Peyer's patch (tissue), 4 donors: ENCODE results near the gene TNFRSF11A. TPM values are rescaled to one million over a fixed set of nuclear protein-coding genes. Genes with fewer than 3 reads are reported as not detected.

Source experiments
- DNase-seq, 3 donors: peaks; one replicate each; pipeline ENCODE4 v3.0.0-alpha.2; 2017 to 2019
- H3K27ac ChIP-seq, 4 donors: fragments of 200-600 bp; sonication (generic); one replicate each; pipeline ENCODE4 v1.5.1; 2016 to 2019
- H3K27me3 ChIP-seq, 2 donors: fragments of 200-600 bp; sonication (generic); one replicate each; pipeline ENCODE4 v1.5.1; 2019
- H3K36me3 ChIP-seq, 3 donors: fragments of 200-600 bp; sonication (generic); one replicate each; pipeline ENCODE4 v1.5.1; 2016 to 2019
- H3K4me1 ChIP-seq, 4 donors: fragments of 200-600 bp; sonication (generic); one replicate each; pipeline ENCODE4 v1.5.1; 2016 to 2019
- H3K4me3 ChIP-seq, 4 donors: fragments of 200-600 bp; sonication (generic); 1 replicate in 3 of 4; 2 replicates in 1 of 4; pipeline ENCODE4 v1.5.1; 2016 to 2019; ENCODE audit warnings: mild to moderate bottlenecking in 1 of 4
- H3K9me3 ChIP-seq, 4 donors: fragments of 200-600 bp; sonication (generic); one replicate each; pipeline ENCODE4 v1.5.1; 2016 to 2019; ENCODE audit warnings: mild to moderate bottlenecking in 1 of 4
- CTCF ChIP-seq, 6 experiments: fragments of 450-650 bp in 4 of 6; fragments of 200-600 bp in 2 of 6; sonication (generic) in 1 of 6; IDR thresholded peaks; one replicate each; pipeline ENCODE4 v1.5.1; 2017 to 2019; ENCODE audit warnings: antibody characterized with exemption in 6 of 6, mild to moderate bottlenecking in 3 of 6, moderate library complexity in 1 of 6
- POLR2A ChIP-seq, 2 donors: fragments of 450-650 bp; IDR thresholded peaks; one replicate each; pipeline ENCODE4 v1.5.1; 2017; ENCODE audit warnings: antibody characterized with exemption in 2 of 2, mild to moderate bottlenecking in 2 of 2, moderate library complexity in 2 of 2
- total RNA-seq, 4 donors: library from RNA; depleted of rRNA; stranded (reverse); fragments of >200 nt; gene quantifications; one replicate each; pipeline ENCODE4 v1.1.0, GENCODE V29; 2016

TNFRSF11A gene
- total RNA-seq, 4 donors from 2014 or later: 29.6 to 64.6 (median 43.1) TPM

- H3K4me3 ChIP-seq: no peak overlapping the region
- no peak overlapping the region for H3K27ac ChIP-seq
- peaks cover 0 to under 1% (median 0%) of the 10 kb centered on the region in 4 donors for H3K4me1 ChIP-seq
- TF ChIP-seq POLR2A (IDR thresholded peaks at IDR 0.05): no peak
- no peak for TF ChIP-seq CTCF (IDR thresholded peaks at IDR 0.05)
- H3K9me3 ChIP-seq: no peaks in the 10 kb centered on the region
- no peaks in the 10 kb centered on the region for H3K36me3 ChIP-seq
- no peaks in the 10 kb centered on the region for H3K27me3 ChIP-seq
- DNase-seq: no peak
Observed at GRCh38 chr18:62381373-62381772, 56.3 kb downstream of the TNFRSF11A start.

- TF ChIP-seq CTCF (IDR thresholded peaks at IDR 0.05) (no peak), POLR2A (IDR thresholded peaks at IDR 0.05) (no peak)
- Histone ChIP-seq H3K4me1 (peaks cover 0 to 3% (median 0%) of the 10 kb centered on the region in 4 donors), H3K4me3 (no peak overlapping the region), H3K36me3 (no peaks in the 10 kb centered on the region), H3K27me3 (no peaks in the 10 kb centered on the region), H3K27ac (no peak overlapping the region), H3K9me3 (no peaks in the 10 kb centered on the region)
- DNase-seq: no peak
Observed at GRCh38 chr18:62384068-62384467, 59.0 kb downstream of the TNFRSF11A start.

- no peak for DNase-seq
- H3K4me3 ChIP-seq: no peak overlapping the region
Observed at GRCh38 chr18:62384610-62385097, 59.5 kb downstream of the TNFRSF11A start.

GRCh38 chr18:62386091-62386490 is 61.0 kb downstream of the TNFRSF11A start:
- H3K4me3 ChIP-seq: no peak overlapping the region
- H3K27me3 ChIP-seq: no peaks in the 10 kb centered on the region
- H3K9me3 ChIP-seq: no peaks in the 10 kb centered on the region
- no peak for DNase-seq
- peaks cover 0 to 3% (median 0%) of the 10 kb centered on the region in 4 donors for H3K4me1 ChIP-seq
- H3K36me3 ChIP-seq: no peaks in the 10 kb centered on the region
- TF ChIP-seq CTCF (IDR thresholded peaks at IDR 0.05): no peak
- TF ChIP-seq POLR2A (IDR thresholded peaks at IDR 0.05): no peak
- H3K27ac ChIP-seq: no peak overlapping the region

More at GRCh38 chr18:62384610-62385097, 59.5 kb downstream of the TNFRSF11A start:
- no peaks in the 10 kb centered on the region for H3K9me3 ChIP-seq
- peaks cover 0 to 3% (median 0%) of the 10 kb centered on the region in 4 donors for H3K4me1 ChIP-seq
- H3K36me3 ChIP-seq: no peaks in the 10 kb centered on the region
- TF ChIP-seq CTCF (IDR thresholded peaks at IDR 0.05) (no peak), POLR2A (IDR thresholded peaks at IDR 0.05) (no peak)
- H3K27ac ChIP-seq: no peak overlapping the region
- no peaks in the 10 kb centered on the region for H3K27me3 ChIP-seq

- no peak overlapping the region for H3K4me3 ChIP-seq
- H3K27ac ChIP-seq: no peak overlapping the region
- no peak for TF ChIP-seq CTCF (IDR thresholded peaks at IDR 0.05)
- no peak for TF ChIP-seq POLR2A (IDR thresholded peaks at IDR 0.05)
- no peaks in the 10 kb centered on the region for H3K27me3 ChIP-seq
- H3K36me3 ChIP-seq: no peaks in the 10 kb centered on the region
- H3K4me1 ChIP-seq: peaks cover 0 to 3% (median 0%) of the 10 kb centered on the region in 4 donors
- H3K9me3 ChIP-seq: no peaks in the 10 kb centered on the region
- DNase-seq: no peak
Observed at GRCh38 chr18:62386601-62387000, 61.5 kb downstream of the TNFRSF11A start.

GRCh38 chr18:62387257-62387656 is 62.1 kb downstream of the TNFRSF11A start:
- Histone ChIP-seq H3K4me3 (no peak overlapping the region), H3K9me3 (no peaks in the 10 kb centered on the region), H3K27ac (no peak overlapping the region), H3K36me3 (no peaks in the 10 kb centered on the region), H3K4me1 (peaks cover 0 to 3% (median 0%) of the 10 kb centered on the region in 4 donors), H3K27me3 (no peaks in the 10 kb centered on the region)
- no peak for TF ChIP-seq POLR2A (IDR thresholded peaks at IDR 0.05)
- TF ChIP-seq CTCF (IDR thresholded peaks at IDR 0.05): no peak
- no peak for DNase-seq
